ENCODE data around the gene UBA7. TPM values are rescaled to one million over a fixed set of nuclear protein-coding genes. Genes with fewer than 3 reads are reported as not detected.
A peak's percentile ranks its signal among the peaks of the same experiment; 100 is the strongest.

UBA7 gene
- total RNA-seq, 2 experiments from 2014 or later: 208 to 213 TPM

- no peaks in the 10 kb centered on the region for H3K9me3 ChIP-seq (ENCODE audit: control insufficient read depth in 1 of 2, insufficient read depth in 1 of 2, low read length in 2 of 2)
- H3K36me3 Mint-ChIP-seq (ENCODE audit: low read depth): no peaks in the 10 kb centered on the region
- ATAC-seq (ENCODE audit: poor library complexity) (no peak), DNase-seq (peak in 1 of 14 experiments; percentile 15)
- CTCF ChIA-PET: interaction anchor here (4.2 kb wide), 1 partner anchor 38 kb away, joined by 103 read pairs; the partner anchor contains the start of gene INKA1
- intact Hi-C loops (cut with DNase I, micrococcal nuclease): loop anchor here in 1 of 2 experiments (5.0 kb wide), 1 partner anchor 66 kb away; no protein-coding TSS in a partner anchor
- no peaks in the 10 kb centered on the region for H3K4me1 Mint-ChIP-seq (ENCODE audit: low read depth)
- TF ChIP-seq CTCF (IDR thresholded peaks at IDR 0.05): peak; percentile 12
- peaks cover 2% of the 10 kb centered on the region for H3K36me3 ChIP-seq (ENCODE audit: insufficient read depth, low read length)
- no peaks in the 10 kb centered on the region for H3K27me3 Mint-ChIP-seq
- H3K27ac ChIP-seq (ENCODE audit: low read depth in 1 of 2, low read length in 2 of 2): no peak overlapping the region
- H3K4me3 Mint-ChIP-seq: no peak overlapping the region
- H3K4me3 ChIP-seq (ENCODE audit: low read length): no peak overlapping the region
- POLR2A ChIA-PET: interaction anchor here (2.8 kb wide), 1 partner anchor 38 kb away, joined by 11 read pairs; the partner anchor contains the start of gene INKA1
- H3K4me1 ChIP-seq (ENCODE audit: insufficient read depth, low read length): peaks cover 3% of the 10 kb centered on the region
- H3K9me3 Mint-ChIP-seq: no peaks in the 10 kb centered on the region
- no peak overlapping the region for H3K27ac Mint-ChIP-seq
- no peaks in the 10 kb centered on the region for H3K27me3 ChIP-seq (ENCODE audit: control insufficient read depth in 1 of 2, insufficient read depth in 2 of 2, low read length in 2 of 2)
These were observed 27.5 kb upstream of the UBA7 start for GRCh38 chr3:49841126-49841696.

GRCh38 chr3:49840388-49840787 is 26.6 kb upstream of the UBA7 start:
- no peak overlapping the region for H3K27ac ChIP-seq (ENCODE audit: low read depth in 1 of 2, low read length in 2 of 2)
- no peak for TF ChIP-seq CTCF (IDR thresholded peaks at IDR 0.05)
- DNase-seq (no peak), ATAC-seq (ENCODE audit: poor library complexity) (no peak)
- CTCF ChIA-PET: interaction anchor here (0.8 to 4.2 kb wide), 2 partner anchors 37 to 41 kb away, joined by 3 to 103 read pairs; partner anchors contain the start of genes CDHR4 and INKA1
- H3K9me3 ChIP-seq (ENCODE audit: control insufficient read depth in 1 of 2, insufficient read depth in 1 of 2, low read length in 2 of 2): no peaks in the 10 kb centered on the region
- H3K4me3 Mint-ChIP-seq: no peak overlapping the region
- no peaks in the 10 kb centered on the region for H3K36me3 ChIP-seq (ENCODE audit: insufficient read depth, low read length)
- POLR2A ChIA-PET: interaction anchor here (2.8 kb wide), 1 partner anchor 37 kb away, joined by 11 read pairs; the partner anchor contains the start of gene INKA1
- no peak overlapping the region for H3K4me3 ChIP-seq (ENCODE audit: low read length)
- no peaks in the 10 kb centered on the region for H3K36me3 Mint-ChIP-seq (ENCODE audit: low read depth)
- H3K27me3 ChIP-seq (ENCODE audit: control insufficient read depth in 1 of 2, insufficient read depth in 2 of 2, low read length in 2 of 2): no peaks in the 10 kb centered on the region
- no peaks in the 10 kb centered on the region for H3K27me3 Mint-ChIP-seq
- H3K4me1 ChIP-seq (ENCODE audit: insufficient read depth, low read length): peaks cover 3% of the 10 kb centered on the region
- H3K27ac Mint-ChIP-seq: no peak overlapping the region
- no peaks in the 10 kb centered on the region for H3K4me1 Mint-ChIP-seq (ENCODE audit: low read depth)
- intact Hi-C loops (cut with DNase I, micrococcal nuclease): loop anchor here in 1 of 2 experiments (5.0 kb wide), 1 partner anchor 67 kb away; no protein-coding TSS in a partner anchor
- no peaks in the 10 kb centered on the region for H3K9me3 Mint-ChIP-seq

- ChIA-PET CTCF (interaction anchor here (0.5 to 4.2 kb wide), 24 partner anchors 11 to 300 kb away, joined by 3 to 103 read pairs (median 4); partner anchors contain the start of genes AMIGO3, CDHR4, INKA1 and RBM6), POLR2A (interaction anchor here (0.7 to 2.3 kb wide), 4 partner anchors 34 to 299 kb away, joined by 3 to 62 read pairs (median 5); partner anchors contain the start of genes INKA1 and MON1A)
- Mint-ChIP-seq H3K4me1 (ENCODE audit: low read depth) (no peaks in the 10 kb centered on the region), H3K36me3 (ENCODE audit: low read depth) (no peaks in the 10 kb centered on the region), H3K9me3 (no peaks in the 10 kb centered on the region), H3K27ac (no peak overlapping the region), H3K4me3 (no peak overlapping the region), H3K27me3 (no peaks in the 10 kb centered on the region)
- no peak overlapping the region for H3K4me3 ChIP-seq (ENCODE audit: low read length)
- H3K36me3 ChIP-seq (ENCODE audit: insufficient read depth, low read length): no peaks in the 10 kb centered on the region
- no peaks in the 10 kb centered on the region for H3K27me3 ChIP-seq (ENCODE audit: control insufficient read depth in 1 of 2, insufficient read depth in 2 of 2, low read length in 2 of 2)
- no peaks in the 10 kb centered on the region for H3K9me3 ChIP-seq (ENCODE audit: control insufficient read depth in 1 of 2, insufficient read depth in 1 of 2, low read length in 2 of 2)
- H3K27ac ChIP-seq (ENCODE audit: low read depth in 1 of 2, low read length in 2 of 2): no peak overlapping the region
- DNase-seq: peak; percentile 73 to 91 (median 79)
- peak; percentile 84 for TF ChIP-seq CTCF (IDR thresholded peaks at IDR 0.05)
- intact Hi-C loops (cut with DNase I, micrococcal nuclease): loop anchor here (1.0 to 2.0 kb wide), 4 partner anchors 37 to 300 kb away; no protein-coding TSS in a partner anchor
- peaks cover 3% of the 10 kb centered on the region for H3K4me1 ChIP-seq (ENCODE audit: insufficient read depth, low read length)
- ATAC-seq (ENCODE audit: poor library complexity): peak; percentile 99
These were observed 25.5 kb upstream of the UBA7 start for GRCh38 chr3:49839193-49839809.
